GM19468 (cell line): ENCODE data around the gene ZBTB7C.

Experiments
- ATAC-seq: cut with Tn5 transposase; IDR thresholded peaks from one replicate; pipeline ENCODE4 v1.9.1; 2021; ENCODE audit warnings: mild to moderate bottlenecking, moderate library complexity, moderate number of reproducible peaks; ENCODE audit not compliant: unreplicated experiment; ENCODE audit errors: extremely low read depth

Gene ZBTB7C

DNA sequence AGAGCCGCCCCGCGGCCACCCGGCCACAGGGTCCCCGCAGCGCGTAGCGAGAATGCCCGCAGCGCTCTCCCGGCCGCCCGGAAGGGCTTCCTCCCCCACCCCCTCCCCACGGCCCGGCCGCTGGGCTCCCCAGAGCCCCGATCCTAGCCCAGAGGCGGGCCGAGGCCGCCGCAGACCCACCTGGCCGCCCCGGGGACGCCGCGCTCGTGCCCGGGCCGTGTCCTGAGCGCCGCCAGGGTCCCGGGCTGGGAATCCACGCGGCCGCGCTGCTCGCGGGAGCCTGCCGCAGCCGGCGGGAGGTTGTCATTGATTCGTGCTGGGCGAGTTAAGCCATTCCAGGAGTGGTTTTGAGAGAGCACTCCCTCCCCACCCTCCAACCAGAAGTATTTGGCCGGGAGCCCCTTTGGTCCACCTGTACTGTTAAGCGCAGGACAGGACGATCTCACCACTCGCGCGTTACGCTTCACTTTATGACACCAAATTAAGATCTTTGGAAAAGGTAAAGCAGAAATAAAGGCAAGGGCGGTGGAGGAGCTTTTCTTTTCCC, 272.3 kb downstream of the ZBTB7C start:
- ATAC-seq: no peak

DNA sequence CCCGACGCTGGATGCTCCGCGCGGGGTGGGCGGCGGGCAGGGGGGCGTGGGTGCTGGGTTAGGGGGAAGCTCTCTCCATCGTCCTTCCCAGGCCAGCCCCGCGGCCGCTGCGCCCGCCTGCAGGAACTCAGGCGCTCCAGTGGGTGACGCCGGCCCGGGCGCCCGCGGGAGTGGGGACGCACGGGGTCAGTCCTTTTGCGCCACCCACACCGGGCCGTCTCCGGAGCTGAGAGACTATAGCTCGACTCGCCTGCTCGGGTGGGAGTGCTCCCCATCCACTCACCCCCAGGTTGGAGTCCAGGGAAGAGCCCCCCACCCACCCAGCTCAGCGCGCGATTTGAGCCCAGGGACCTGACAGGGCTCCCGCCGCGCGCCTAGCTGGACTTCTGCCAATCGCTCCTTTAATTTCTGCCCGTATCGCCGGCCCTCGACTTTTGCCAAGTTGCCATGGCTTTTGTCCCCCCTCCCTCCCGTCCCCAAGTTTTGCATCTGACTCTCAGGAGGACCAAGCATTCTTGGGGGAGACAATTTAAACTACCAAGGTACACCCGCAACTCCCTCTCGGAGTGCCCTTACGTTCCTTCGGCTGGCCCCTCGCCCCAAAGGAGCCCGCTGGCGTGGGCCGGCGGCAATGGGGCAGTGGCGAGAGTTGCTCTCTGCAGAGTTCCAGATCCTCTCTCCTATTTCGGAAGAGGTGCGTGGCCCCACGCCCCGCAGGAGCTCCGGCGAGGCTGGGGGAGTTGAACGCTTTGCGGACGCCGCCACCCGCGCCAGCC, 272.9 kb downstream of the ZBTB7C start:
- ATAC-seq: no peak

DNA sequence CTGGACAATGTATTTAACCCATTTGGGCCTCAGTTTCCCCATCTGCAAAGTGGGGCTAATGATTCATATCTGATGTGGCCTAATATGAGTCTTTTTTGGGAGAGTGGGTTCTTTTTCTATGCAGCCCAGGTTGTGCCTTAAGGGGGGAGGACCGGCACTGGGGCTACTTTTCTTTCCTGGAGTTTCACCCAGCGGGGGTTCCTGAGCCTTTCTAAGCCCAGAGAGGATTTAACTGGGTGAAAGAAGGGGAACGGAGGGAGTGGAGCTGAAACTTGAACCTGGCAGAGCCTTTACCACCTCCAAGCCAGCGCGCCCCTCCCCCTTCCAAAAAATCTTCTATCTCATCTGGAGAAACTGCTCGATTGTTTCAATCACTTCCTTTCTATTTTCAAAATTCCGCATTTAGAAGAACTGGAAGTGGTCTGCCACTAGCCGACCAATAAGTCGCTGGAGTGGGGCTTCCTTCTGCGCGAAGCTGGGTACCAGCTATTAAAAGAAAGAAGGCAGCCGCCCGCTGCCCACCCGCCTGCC, 273.7 kb downstream of the ZBTB7C start:
- ATAC-seq: no peak

DNA sequence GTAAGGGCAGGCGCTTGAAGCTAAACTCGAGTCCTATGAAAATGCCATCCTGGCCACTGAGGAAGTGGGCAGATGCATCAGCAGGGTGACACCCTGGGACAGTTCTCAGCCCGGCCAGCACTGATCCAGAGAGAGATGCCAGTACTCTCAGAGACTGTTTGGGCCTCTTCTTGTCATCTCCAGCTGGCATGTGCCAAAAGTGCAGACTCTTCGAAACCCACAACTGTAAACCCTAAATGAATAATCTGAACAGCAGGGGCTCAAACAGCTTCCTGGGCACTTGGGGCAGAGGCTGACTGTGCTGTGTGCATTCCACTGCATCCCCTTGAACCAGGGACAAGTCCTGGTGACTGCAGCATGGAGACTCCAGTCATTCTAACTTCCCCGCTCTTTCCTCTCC, 274.6 kb downstream of the ZBTB7C start:
- ATAC-seq: no peak

DNA sequence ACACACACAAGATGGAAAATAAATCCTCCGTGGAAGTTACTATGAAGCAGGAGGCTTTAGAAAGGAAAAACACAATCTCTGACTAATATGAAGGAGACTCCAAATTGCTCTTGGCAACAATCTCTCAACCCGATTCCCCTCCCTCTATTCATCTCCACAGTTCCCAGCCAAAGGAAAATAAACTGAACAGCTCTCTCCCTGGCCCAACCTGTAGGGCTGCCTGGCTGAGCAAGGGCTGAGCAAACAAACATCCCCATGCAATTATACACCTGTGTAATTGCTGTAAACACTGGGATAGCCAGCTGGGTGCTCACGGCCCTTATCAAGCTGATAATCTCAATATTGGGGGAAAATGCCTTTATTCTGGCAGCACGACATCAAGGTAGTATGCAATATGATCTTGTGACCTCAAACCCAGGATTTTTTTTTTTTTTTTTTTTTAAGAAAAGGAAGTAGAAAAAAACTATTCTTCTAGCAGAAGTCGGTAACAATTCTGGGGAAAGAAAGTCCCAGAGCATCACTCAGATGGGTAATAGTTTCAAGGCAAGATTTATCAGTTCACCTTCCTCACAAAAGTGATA, 275.4 kb downstream of the ZBTB7C start:
- no peak for ATAC-seq

DNA sequence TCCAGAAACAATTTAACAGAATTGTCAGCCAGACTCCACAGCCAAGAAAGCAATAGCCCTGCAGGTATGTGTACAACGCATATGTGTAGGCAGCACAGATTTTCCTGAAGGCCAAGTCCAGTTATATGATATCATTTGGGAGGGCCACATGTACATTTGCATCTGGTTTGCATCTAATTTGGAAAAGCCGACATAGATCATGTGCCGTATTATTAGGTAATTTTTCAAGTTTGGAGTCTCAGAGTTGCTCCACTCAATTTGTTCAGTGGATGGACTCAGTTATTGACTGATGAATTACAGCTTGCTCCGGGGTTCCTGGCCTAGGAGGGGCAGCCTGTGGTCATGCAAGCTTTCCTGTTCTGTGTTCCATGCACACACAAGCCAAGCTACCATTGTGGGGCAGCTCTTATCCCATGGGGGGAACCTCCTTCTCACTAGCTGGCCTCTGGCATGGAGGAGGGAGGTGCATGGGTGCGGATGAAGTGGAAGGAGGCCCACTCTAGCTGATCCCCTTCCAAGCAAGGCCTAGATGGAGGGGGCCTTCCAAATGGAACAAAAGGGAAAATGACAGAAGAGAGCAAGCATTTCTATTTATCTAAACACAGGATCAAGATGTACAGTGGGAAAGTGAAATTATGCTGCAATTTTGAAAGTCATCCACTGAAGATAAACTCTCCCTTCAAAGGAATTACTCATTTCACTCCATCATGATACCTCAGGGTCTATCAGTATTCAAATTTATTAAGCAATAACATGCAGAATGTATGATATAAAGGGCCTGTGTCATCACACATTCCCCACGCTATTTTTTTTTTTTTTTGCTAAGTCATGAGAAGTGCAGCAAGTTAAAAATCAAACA, 276.2 kb downstream of the ZBTB7C start:
- ATAC-seq: no peak

DNA sequence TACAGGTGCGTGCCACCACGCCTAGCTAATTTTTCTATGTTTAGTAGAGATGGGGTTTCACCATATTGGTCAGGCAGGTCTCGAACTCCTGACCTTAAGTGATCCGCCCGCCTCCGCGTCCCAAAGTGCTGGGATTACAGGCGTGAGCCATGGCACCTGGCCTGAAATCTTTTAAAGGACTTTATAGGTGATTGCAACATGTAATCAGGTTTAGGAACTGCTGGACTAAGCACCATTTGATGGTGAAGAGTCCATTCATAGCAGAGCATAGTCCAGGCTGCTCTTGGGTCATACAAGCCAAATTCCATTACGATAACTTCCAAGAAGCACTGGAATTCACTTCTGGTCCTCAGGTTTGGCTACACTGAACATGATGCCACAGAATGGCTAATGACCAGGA, 278.1 kb downstream of the ZBTB7C start:
- no peak for ATAC-seq

DNA sequence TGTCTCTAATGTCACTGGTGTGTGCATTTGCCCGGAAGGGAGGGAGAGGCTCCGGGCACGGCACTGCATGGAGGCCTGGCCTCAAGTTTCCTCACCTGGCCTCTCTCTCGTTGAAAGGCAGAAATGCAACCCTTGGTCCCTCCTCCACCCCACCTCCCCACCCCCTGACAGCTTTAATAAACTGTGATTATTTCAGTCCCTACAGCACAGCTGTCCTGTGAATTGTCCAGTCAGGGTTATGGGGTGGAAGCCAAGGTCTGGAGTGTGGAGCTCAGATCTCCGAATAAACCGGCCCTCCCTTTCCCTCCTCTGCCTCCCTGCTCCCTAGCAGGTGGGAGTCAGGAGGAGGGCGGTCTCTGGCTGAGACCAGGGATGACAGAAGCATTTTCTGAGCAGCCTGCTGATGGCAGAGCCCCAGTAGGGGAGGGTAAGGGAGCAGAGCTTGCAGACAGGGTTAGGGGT, 279.5 kb downstream of the ZBTB7C start:
- ATAC-seq: no peak

DNA sequence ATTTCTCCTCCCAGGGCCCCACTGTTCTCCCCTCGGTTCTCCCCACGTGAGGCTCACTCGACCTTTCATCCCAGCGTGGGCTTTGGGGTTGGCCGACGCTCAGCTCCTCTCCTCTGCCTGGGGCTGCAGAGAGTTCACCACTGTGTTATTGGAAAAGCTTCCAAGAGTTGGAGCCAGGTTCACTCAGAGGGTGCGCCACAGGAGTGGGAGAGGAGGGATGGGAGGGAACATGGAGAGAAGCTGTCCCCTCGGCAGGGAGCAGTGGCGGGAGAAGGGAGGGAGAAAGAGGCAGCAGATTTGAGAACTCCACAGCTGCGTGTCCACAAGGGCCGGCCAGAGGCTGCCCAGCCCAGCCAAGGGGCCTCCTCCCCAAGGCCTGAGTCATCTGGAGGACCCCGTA, 281.6 kb downstream of the ZBTB7C start:
- no peak for ATAC-seq

DNA sequence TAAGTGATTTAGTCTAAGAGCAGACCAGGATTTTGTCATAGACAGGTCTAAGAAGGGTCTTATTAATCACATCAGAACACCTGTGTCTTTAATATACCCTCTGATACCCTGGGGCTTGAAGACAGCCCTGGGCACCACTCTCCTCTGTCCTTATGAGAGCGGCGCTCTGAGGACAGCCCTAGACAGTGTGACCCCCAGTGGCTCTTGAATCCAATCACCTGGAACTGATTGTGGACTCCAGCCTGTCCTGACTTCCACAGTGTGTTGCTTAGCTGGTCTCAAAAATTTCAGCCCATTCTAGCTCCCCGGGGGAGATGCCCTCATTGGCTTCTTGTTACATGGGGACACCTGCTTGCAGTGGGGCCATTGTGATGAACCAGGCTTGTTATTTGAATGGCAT, 282.9 kb downstream of the ZBTB7C start:
- no peak for ATAC-seq

DNA sequence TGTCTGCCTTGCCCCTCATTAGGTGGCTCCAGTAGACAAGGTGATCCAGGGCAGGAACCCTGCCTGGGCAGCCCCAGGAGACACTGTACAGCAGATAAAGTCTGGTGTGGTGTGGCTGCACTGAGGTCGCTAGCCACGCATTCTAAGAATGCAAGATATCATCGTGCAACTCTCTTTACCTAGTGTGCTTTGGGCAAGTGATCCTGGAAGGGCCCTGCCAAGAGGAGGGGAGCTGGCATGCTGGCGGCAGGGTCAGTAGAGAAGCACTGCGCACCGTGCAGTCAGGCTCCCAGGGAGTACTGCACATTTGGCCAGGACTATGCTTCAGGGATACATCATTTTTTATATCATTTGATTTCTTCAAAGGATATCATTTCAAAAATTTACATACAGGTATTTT, 283.5 kb downstream of the ZBTB7C start:
- ATAC-seq: no peak

DNA sequence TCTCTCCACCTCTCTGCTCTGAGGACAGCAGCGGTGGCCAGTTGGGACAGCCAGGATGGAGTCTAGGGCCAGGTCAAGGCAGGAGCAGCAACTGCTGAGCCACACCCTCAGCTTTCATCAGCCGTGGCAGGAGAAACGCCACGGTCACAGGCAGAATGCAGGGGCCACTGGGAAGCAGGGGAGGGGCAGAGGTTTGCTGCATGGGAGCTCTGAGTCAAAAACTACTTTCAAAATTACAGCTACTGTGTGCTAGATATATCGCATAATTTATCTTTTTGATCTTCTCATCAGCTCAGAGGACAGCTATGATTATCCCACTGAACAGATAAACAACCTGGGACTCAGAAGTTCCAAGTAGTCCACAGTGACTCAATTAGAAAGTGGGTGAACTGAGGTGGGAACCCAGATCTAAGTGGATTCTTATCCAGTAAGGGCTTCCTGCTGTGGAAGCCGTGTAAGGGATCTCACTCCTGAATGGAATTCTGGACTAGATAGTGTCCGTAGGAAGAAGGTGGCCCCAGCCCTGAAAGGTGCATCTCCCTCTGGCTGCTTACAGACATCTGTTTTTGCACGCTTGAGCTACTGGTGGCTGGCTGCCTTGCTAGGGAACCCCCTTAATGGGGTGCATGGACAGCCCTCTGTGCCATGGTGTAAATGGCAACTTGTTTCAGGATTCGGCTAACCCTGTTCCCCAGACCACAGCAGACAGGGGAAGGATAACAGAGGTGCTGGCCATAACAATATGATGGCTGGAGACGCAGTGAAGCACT, 284.1 kb downstream of the ZBTB7C start:
- no peak for ATAC-seq

DNA sequence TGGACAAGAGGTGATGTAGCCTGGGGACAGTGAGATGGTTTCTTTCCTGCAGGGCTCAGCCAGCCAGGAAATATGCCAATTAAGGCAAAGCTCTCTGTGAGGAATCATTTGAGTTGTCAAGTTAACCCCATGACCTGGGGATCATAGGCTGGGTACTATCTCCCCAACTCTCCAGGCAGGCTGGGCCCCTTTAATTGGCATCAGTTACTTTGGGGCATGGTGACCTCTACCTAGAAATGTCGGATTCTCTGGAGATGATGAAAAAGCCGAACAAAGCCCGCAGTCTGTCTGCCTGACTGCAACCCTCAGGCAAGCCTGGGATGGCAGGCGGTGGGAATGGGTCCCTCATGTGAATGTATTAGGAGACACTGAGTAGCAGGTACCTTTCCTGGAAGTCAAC, 285.2 kb downstream of the ZBTB7C start:
- no peak for ATAC-seq

DNA sequence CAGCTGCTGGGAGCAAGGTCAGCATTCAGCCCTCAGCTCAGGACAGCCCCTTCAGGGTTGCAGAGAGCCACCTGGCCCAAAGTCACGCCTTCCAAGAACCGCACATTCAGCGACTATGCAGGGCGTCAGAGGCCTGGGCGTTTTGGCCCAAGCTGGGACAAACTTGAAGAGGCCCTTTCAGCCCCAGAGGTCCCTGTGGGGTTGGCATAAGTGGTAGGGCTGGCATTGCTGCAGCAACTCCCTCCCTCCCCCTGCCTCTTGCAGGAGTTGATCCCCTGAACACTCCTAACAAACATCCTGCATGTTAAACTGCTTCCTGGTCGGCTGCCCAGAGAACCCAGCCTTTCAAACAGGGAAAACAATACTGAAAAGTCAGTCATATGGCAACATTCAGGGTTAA, 285.9 kb downstream of the ZBTB7C start:
- no peak for ATAC-seq

DNA sequence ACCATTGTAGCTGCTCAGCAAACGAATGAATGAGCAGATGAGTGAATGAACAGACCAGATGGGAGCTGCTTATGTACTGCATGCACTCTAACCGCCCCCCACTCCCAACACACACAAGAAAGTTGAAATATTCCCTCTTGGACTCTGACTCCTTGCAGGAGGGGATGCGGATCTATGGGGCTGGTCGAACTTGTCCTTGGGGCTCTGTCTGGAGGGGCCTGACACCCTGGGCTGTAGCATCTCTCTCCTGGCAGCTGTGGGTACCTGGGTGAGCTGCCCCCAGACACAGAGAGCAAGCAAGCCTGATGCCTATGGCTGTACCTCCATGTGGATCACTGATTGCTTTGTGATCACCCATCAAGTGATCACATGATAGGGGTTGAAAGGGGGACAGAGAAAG, 286.4 kb downstream of the ZBTB7C start:
- no peak for ATAC-seq

DNA sequence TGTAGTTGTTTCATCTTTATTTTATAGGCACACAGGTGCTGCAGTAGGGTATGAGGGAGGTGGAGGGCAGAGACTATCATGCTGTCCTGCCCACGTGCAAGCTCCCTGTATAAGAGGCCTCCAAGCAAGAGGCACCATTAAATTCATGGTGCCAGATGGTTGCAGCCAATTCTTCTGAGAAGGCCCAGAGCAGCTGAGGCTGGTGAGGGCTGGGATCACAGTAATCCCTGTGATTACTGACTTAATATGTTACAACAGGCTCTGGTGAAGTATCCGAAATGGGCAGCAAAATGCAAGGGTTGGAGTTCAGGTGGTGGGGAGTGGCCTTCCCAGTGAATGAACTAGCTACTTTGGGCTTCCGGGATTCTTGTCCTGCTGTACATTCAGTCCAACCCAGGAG, 286.8 kb downstream of the ZBTB7C start:
- no peak for ATAC-seq

DNA sequence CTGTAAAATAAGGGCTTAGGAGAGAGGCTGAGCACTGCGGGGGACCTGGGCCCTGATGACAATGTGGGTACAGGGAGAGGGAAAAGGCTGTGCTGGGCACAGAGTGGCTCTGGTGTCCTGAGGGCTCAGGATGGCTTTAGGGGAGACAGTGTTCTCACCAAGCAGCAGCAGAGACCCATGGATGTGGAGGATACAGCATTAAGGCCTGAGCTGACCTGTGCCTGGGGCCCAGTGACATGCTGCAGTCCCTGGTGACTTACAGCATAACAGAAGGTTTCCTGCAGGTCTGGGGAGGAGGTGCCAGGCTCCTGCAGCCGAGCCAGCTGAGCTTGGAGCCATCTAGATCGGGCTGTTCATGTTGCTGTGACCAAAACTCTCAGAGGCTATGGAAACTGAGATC, 287.4 kb downstream of the ZBTB7C start:
- ATAC-seq: no peak

DNA sequence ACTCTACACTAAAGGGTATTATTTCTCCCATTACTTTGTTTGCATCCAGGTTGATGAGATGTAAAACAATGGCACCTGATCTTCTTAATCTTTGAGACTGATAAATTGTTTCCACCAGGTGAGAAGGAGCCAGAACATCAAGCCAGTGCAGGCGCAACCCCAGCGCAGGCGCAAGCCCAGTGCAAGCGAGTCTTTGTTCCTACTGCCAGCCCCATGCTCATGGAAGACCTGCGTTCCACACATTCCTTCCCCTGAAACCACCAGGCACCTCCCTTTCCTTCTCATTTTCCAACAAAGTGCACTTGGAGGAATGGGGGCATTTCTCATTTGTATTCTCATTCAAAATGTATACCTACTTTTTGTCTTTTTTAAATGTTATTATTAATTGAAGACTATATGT, 290.0 kb downstream of the ZBTB7C start:
- ATAC-seq: no peak

DNA sequence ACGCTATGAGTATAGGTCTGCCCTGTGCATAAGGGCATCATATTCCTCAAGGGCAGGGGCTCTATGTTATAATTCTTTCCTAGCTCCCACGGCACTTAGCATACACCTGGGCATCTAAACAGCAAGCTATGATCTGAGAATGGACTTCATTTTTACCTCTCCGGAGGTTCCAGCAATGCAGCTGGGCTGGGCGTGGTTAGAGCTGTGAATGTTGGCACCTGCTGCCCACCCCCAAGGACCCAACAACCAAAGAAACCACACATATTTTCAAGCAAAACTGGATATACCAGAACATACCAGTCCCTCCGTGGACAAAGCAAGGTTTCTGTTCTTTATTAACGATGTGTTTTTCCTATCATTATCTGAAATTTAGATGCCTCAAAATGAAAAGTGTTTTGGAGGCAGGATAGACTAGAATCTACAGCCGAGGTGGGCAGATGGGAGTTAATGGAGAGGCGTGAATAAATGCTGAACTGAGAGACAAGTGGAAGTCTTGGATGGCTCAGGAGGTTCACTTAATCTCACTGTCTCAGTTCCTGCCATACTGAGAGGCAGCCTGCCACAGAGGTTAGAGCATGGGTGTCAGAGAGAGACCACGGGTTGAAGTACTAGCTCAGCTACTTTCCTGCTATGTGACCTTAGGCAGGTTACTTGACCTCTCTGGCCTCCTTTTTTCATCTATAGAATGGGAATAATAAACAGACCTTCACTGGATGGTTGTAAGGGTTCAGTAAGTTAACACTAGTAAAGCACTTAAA, 292.1 kb downstream of the ZBTB7C start:
- no peak for ATAC-seq
